MCF 10A (cell line): ENCODE measurements around the gene ATP6AP1. TPM values are rescaled to one million over a fixed set of nuclear protein-coding genes. Genes with fewer than 3 reads are reported as not detected.

Experiments
- BruUV-seq: library from RNA; stranded (reverse); fragments of 400-500 nt; replicated peaks from 2 replicates; lab custom pipeline; 2021; lab: Mats Ljungman, UMichigan
- CTCF ChIA-PET: fragments of 300-600 bp; sonication (Branson Sonifier 250); formaldehyde crosslinking; extraction: SDS; loops from one replicate; lab custom pipeline; 2021; ENCODE audit warnings: antibody characterized with exemption, inconsistent platforms; lab: Yijun Ruan, JAX
- POLR2A ChIA-PET: fragments of 300-600, 350-650 bp; sonication (Branson Sonifier 250); formaldehyde crosslinking; extraction: SDS; loops from one replicate; lab custom pipeline; 2020; ENCODE audit warnings: antibody characterized with exemption, inconsistent platforms; lab: Yijun Ruan, JAX
- DNase-seq: peaks from one replicate; pipeline ENCODE4 v3.0.0-alpha.2; 2018; ENCODE audit not compliant: unreplicated experiment
- H3K27ac Mint-ChIP-seq: one replicate; pipeline ENCODE4 v1.8.0; 2022; ENCODE audit warnings: mild to moderate bottlenecking, low read depth, mixed read lengths; ENCODE audit not compliant: unreplicated experiment
- H3K27me3 Mint-ChIP-seq: one replicate; pipeline ENCODE4 v1.8.0; 2022; ENCODE audit warnings: mixed read lengths; ENCODE audit not compliant: insufficient read depth, unreplicated experiment
- H3K36me3 Mint-ChIP-seq: one replicate; pipeline ENCODE4 v1.8.0; 2022; ENCODE audit warnings: mild to moderate bottlenecking, moderate library complexity, mixed read lengths; ENCODE audit not compliant: insufficient read depth, unreplicated experiment
- H3K4me1 Mint-ChIP-seq: one replicate; pipeline ENCODE4 v1.8.0; 2022; ENCODE audit warnings: mixed read lengths; ENCODE audit not compliant: insufficient read depth, unreplicated experiment
- H3K4me3 Mint-ChIP-seq: one replicate; pipeline ENCODE4 v1.8.0; 2022; ENCODE audit warnings: mild to moderate bottlenecking, moderate library complexity, mixed read lengths; ENCODE audit not compliant: unreplicated experiment
- H3K9me3 Mint-ChIP-seq: one replicate; pipeline ENCODE4 v1.8.0; 2022; ENCODE audit warnings: mixed read lengths; ENCODE audit not compliant: unreplicated experiment
- CTCF ChIP-seq: fragments of 200-600 bp; IDR thresholded peaks from one replicate; pipeline ENCODE4 v1.8.0; 2022; ENCODE audit warnings: antibody characterized with exemption, mild to moderate bottlenecking; ENCODE audit not compliant: unreplicated experiment
- intact Hi-C: fragments of 100-400 bp; cut with micrococcal nuclease; formaldehyde crosslinking; loops from 2 replicates; pipeline ENCODE4 v1.14.1; 2022
- total RNA-seq: library from RNA; stranded (reverse); gene quantifications from 2 replicates; pipeline ENCODE4 v1.2.3, GENCODE V29; 2022

Gene ATP6AP1
- total RNA-seq, 1 experiment from 2014 or later: 48.7 TPM

DNA sequence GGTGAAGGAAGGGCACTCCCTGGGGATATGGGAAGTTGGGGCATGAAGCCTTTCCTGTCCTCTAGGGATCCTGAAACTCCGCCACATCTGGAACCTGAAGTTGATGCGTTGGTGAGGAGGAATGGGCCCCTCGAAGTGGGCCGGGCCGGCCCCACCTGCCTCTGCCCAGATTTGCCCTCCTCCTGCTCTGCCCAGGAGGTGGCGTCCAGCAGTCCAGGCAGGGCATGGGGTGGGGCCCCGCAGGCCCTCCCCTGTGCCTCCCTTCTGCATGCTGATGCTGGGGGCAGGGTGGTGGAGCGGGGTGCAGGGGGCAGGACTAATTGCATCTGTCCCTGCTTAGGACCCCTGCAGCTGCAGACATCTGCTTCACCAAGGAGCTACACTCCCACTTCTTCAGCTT, 15.3 kb upstream of the ATP6AP1 start:
- no peak overlapping the region for H3K4me3 Mint-ChIP-seq
- peaks cover 4% of the 10 kb centered on the region for H3K36me3 Mint-ChIP-seq
- intact Hi-C loops: no loop called here
- H3K9me3 Mint-ChIP-seq: no peaks in the 10 kb centered on the region
- BruUV-seq: no TSS peak
- ChIA-PET CTCF (interaction anchor here (0.6 kb wide), 1 partner anchor 75 kb away, joined by 3 read pairs; no protein-coding TSS in a partner anchor), POLR2A (interaction anchor here (1.4 to 7.7 kb wide), 4 partner anchors 15 to 114 kb away, joined by 3 to 100 read pairs (median 5); partner anchors contain the start of genes FAM3A and RPL10)
- peaks cover 14% of the 10 kb centered on the region for H3K4me1 Mint-ChIP-seq
- TF ChIP-seq CTCF: no peak
- H3K27ac Mint-ChIP-seq: peak overlapping the region; percentile 51
- DNase-seq: no peak
- H3K27me3 Mint-ChIP-seq: peaks cover 23% of the 10 kb centered on the region

GRCh38 chrX:154417157-154417556, 11.3 kb upstream of the ATP6AP1 start:
- no peak for DNase-seq
- Mint-ChIP-seq H3K36me3 (peaks cover 12% of the 10 kb centered on the region), H3K4me1 (peaks cover 5% of the 10 kb centered on the region), H3K27me3 (peaks cover 13% of the 10 kb centered on the region), H3K27ac (no peak overlapping the region), H3K4me3 (no peak overlapping the region), H3K9me3 (no peaks in the 10 kb centered on the region)
- no peak for TF ChIP-seq CTCF
- no TSS peak for BruUV-seq
- ChIA-PET CTCF (no interaction called here), POLR2A (interaction anchor here (0.6 kb wide), 1 partner anchor 13 kb away, joined by 3 read pairs; no protein-coding TSS in a partner anchor)
- intact Hi-C loops: no loop called here

DNA sequence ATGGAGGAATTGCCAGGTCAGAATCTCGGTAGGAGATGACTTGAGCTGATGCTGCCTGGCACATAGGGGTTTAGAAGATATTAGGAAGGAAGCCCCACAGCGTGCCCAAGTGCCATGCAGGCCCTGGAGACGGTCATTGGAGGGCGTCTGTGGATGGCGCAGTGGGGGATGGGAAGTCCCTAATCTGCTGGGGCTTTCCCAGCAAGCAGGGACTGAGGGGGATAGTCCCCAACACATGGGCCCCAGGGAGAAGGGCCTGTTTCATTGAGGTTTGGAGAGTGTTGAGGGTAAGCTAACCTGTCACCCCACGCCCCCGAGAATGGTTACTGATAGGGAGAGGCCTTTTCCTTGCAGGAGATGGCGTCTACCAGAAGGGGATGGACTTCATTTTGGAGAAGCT, 9.3 kb upstream of the ATP6AP1 start:
- no peak overlapping the region for H3K27ac Mint-ChIP-seq
- H3K27me3 Mint-ChIP-seq: peaks cover 13% of the 10 kb centered on the region
- CTCF ChIA-PET: no interaction called here

DNA sequence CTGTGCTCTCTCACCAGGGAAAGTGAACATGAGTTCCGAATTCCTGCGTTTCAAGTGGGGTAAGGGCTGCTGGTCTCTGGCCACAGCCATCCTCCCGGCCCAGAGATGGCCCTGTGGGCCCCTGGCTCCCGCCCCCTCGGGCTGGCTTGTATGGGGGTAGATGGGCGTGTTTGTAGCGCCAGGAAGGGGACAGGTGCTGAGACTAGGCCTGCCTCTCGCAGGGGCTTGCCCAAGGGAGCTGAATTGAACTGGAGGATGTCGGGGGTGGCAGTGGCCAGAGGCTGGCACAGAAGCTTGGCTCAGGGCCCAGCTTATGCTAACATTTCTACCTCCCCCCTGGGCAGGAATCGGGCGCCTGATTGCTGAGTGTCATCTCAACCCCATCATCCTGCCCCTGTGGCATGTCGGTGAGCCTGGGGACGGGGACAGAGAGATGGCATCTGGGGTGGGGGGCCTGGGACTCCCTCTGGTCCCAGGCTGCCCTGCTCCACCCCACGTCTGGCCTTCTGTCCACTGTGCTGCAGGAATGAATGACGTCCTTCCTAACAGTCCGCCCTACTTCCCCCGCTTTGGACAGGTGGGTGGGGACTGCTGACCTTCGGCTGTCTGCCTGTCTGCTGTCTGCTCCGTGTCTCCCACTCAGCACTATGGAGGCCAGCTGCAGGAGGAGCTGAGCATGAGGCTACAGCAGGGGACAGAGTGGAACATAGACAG, 8.6 kb upstream of the ATP6AP1 start:
- peaks cover 8% of the 10 kb centered on the region for H3K36me3 Mint-ChIP-seq
- H3K27me3 Mint-ChIP-seq: peaks cover 13% of the 10 kb centered on the region
- TF ChIP-seq CTCF: no peak
- DNase-seq: no peak
- CTCF ChIA-PET: no interaction called here
- no TSS peak for BruUV-seq
- POLR2A ChIA-PET: no interaction called here
- intact Hi-C loops: no loop called here
- no peak overlapping the region for H3K27ac Mint-ChIP-seq
- H3K4me3 Mint-ChIP-seq: no peak overlapping the region
- H3K4me1 Mint-ChIP-seq: no peaks in the 10 kb centered on the region
- H3K9me3 Mint-ChIP-seq: no peaks in the 10 kb centered on the region

More for the DNA sequence above, 9.3 kb upstream of the ATP6AP1 start:
- POLR2A ChIA-PET: no interaction called here
- no TSS peak for BruUV-seq
- Mint-ChIP-seq H3K4me1 (no peaks in the 10 kb centered on the region), H3K4me3 (no peak overlapping the region), H3K9me3 (no peaks in the 10 kb centered on the region), H3K36me3 (peaks cover 8% of the 10 kb centered on the region)
- DNase-seq: no peak
- no peak for TF ChIP-seq CTCF
- intact Hi-C loops: no loop called here
